PC-9 (cell line): ENCODE data around the gene PIP5K1B. TPM values are rescaled to one million over a fixed set of nuclear protein-coding genes. Genes with fewer than 3 reads are reported as not detected.

ENCODE experiments used
- BruUV-seq: library from RNA; stranded (reverse); fragments of 400-500 nt; replicated peaks from 2 replicates; lab custom pipeline; 2021; lab: Mats Ljungman, UMichigan
- CTCF ChIA-PET: fragments of 300-600 bp; sonication (Branson Sonifier 250); formaldehyde crosslinking; loops from one replicate; lab custom pipeline; 2022; ENCODE audit warnings: antibody characterized with exemption; lab: Charles Lee
- POLR2A ChIA-PET: fragments of 300-600 bp; sonication (Branson Sonifier 250); formaldehyde crosslinking; loops from one replicate; lab custom pipeline; 2022; ENCODE audit warnings: antibody characterized with exemption; ENCODE audit not compliant: unreplicated experiment; lab: Charles Lee
- DNase-seq, 2 experiments: peaks; one replicate each; pipeline versions ENCODE4 v3.0.0 to v3.0.0-alpha.2; 2015 to 2022; ENCODE audit warnings: mixed read lengths in 1 of 2
- H2AFZ ChIP-seq: fragments of 200-600 bp; sonication (generic); 2 replicates; pipeline ENCODE4 v1.8.1; 2017; ENCODE audit warnings: antibody characterized with exemption
- H3F3A ChIP-seq: fragments of 200-600 bp; sonication (generic); 2 replicates; pipeline ENCODE4 v1.8.1; 2017; ENCODE audit warnings: antibody characterized with exemption, mild to moderate bottlenecking, low read depth; ENCODE audit not compliant: insufficient read depth
- H3K27ac ChIP-seq: fragments of 200-600 bp; sonication (generic); 2 replicates; pipeline ENCODE4 v1.6.1; 2016; ENCODE audit warnings: mixed run types
- H3K27me3 ChIP-seq: fragments of 200-600 bp; sonication (generic); 2 replicates; pipeline ENCODE4 v1.6.1; 2016; ENCODE audit warnings: low read depth, mixed run types; ENCODE audit not compliant: insufficient read depth
- H3K36me3 ChIP-seq: fragments of 200-600 bp; sonication (generic); 2 replicates; pipeline ENCODE4 v1.6.1; 2016; ENCODE audit warnings: low read depth, mixed run types
- H3K4me1 ChIP-seq: fragments of 200-600 bp; sonication (generic); replicated peaks from 2 replicates; pipeline ENCODE4 v1.6.1; 2016; ENCODE audit warnings: mixed run types; ENCODE audit not compliant: insufficient read depth
- H3K4me2 ChIP-seq: fragments of 200-600 bp; sonication (generic); 2 replicates; pipeline ENCODE4 v1.6.1; 2017; ENCODE audit warnings: mixed run types
- H3K4me3 ChIP-seq: fragments of 200-600 bp; sonication (generic); 2 replicates; pipeline ENCODE4 v1.6.1; 2016; ENCODE audit warnings: mixed run types
- H3K79me2 ChIP-seq: fragments of 200-600 bp; sonication (generic); 2 replicates; pipeline ENCODE4 v1.6.1; 2017; ENCODE audit warnings: low read depth, mixed run types
- H3K9me2 ChIP-seq: fragments of 200-600 bp; sonication (generic); 2 replicates; pipeline ENCODE4 v1.8.1; 2017; ENCODE audit warnings: mild to moderate bottlenecking; ENCODE audit not compliant: insufficient read depth
- H3K9me3 ChIP-seq: fragments of 200-600 bp; sonication (generic); 2 replicates; pipeline ENCODE4 v1.8.1; 2016; ENCODE audit warnings: low read depth; ENCODE audit not compliant: insufficient read depth
- H4K20me1 ChIP-seq: fragments of 200-600 bp; sonication (generic); 2 replicates; pipeline ENCODE4 v1.8.1; 2017; ENCODE audit not compliant: insufficient read depth
- EZH2 ChIP-seq: fragments of 200-600 bp; sonication (generic); IDR thresholded peaks from 2 replicates; pipeline ENCODE4 v1.8.0; 2017; ENCODE audit warnings: antibody characterized with exemption, low read depth
- intact Hi-C: fragments of 100-400 bp; cut with micrococcal nuclease; formaldehyde crosslinking; loops from one replicate; pipeline ENCODE4 v1.10.0; 2022; ENCODE audit not compliant: unreplicated experiment
- total RNA-seq: library from RNA; stranded (reverse); gene quantifications from 2 replicates; pipeline ENCODE4 v1.2.3, GENCODE V29; 2021
- TF ChIP-seq, protein P1 (sequence below): fragments of 200-600 bp; sonication (generic); conservative IDR thresholded peaks from 2 replicates; pipeline ENCODE4 v1.6.1; 2017; ENCODE audit warnings: mixed run types, antibody characterized with exemption, mild to moderate bottlenecking, moderate library complexity

The PIP5K1B gene
- total RNA-seq, 1 experiment from 2014 or later = not detected

GRCh38 chr9:69040646-69041045, 335.6 kb downstream of the PIP5K1B start:
- no peak for DNase-seq

GRCh38 chr9:69044240-69045219, 339.5 kb downstream of the PIP5K1B start:
- Histone ChIP-seq H3K27me3 (no peaks in the 10 kb centered on the region), H4K20me1 (no peaks in the 10 kb centered on the region; the same call in 1 of the 2 replicates), H3K36me3 (no peaks in the 10 kb centered on the region), H3F3A (peaks cover 5% of the 10 kb centered on the region; the same call in 1 of the 2 replicates), H3K79me2 (peaks cover 7% of the 10 kb centered on the region; the same call in 1 of the 2 replicates), H3K4me2 (no peak overlapping the region), H3K4me3 (no peak overlapping the region), H3K9me3 (no peaks in the 10 kb centered on the region), H3K9me2 (no peaks in the 10 kb centered on the region), H3K27ac (no peak overlapping the region), H2AFZ (no peak overlapping the region), H3K4me1 (0 out of 2 replicates have a peak, but pooled peaks cover 6% of the 10 kb centered on the region)
- ChIA-PET POLR2A (no interaction called here), CTCF (no interaction called here)
- TF ChIP-seq, protein P1, sequence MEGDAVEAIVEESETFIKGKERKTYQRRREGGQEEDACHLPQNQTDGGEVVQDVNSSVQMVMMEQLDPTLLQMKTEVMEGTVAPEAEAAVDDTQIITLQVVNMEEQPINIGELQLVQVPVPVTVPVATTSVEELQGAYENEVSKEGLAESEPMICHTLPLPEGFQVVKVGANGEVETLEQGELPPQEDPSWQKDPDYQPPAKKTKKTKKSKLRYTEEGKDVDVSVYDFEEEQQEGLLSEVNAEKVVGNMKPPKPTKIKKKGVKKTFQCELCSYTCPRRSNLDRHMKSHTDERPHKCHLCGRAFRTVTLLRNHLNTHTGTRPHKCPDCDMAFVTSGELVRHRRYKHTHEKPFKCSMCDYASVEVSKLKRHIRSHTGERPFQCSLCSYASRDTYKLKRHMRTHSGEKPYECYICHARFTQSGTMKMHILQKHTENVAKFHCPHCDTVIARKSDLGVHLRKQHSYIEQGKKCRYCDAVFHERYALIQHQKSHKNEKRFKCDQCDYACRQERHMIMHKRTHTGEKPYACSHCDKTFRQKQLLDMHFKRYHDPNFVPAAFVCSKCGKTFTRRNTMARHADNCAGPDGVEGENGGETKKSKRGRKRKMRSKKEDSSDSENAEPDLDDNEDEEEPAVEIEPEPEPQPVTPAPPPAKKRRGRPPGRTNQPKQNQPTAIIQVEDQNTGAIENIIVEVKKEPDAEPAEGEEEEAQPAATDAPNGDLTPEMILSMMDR = no peak
- TF ChIP-seq EZH2 = no peak
- peak; percentile 46 to 47 for DNase-seq
- intact Hi-C loops = no loop called here
- no TSS peak for BruUV-seq

More at GRCh38 chr9:69040646-69041045, 335.6 kb downstream of the PIP5K1B start:
- ChIA-PET POLR2A (no interaction called here), CTCF (no interaction called here)
- H3K36me3 ChIP-seq = no peaks in the 10 kb centered on the region
- H4K20me1 ChIP-seq = no peaks in the 10 kb centered on the region
- H2AFZ ChIP-seq = no peak overlapping the region
- peaks cover 5% of the 10 kb centered on the region; the same call in 1 of the 2 replicates for H3F3A ChIP-seq
- intact Hi-C loops = no loop called here
- H3K4me2 ChIP-seq = no peak overlapping the region
- no peak overlapping the region for H3K27ac ChIP-seq
- H3K4me3 ChIP-seq = no peak overlapping the region
- TF ChIP-seq, protein P1 = no peak
- TF ChIP-seq EZH2 = no peak
- H3K4me1 ChIP-seq = 0 out of 2 replicates have a peak, but pooled peaks cover 11% of the 10 kb centered on the region
- BruUV-seq = no TSS peak
- H3K9me3 ChIP-seq = no peaks in the 10 kb centered on the region
- H3K79me2 ChIP-seq = peaks cover 33% of the 10 kb centered on the region
- H3K9me2 ChIP-seq = no peaks in the 10 kb centered on the region
- no peaks in the 10 kb centered on the region for H3K27me3 ChIP-seq

DNA sequence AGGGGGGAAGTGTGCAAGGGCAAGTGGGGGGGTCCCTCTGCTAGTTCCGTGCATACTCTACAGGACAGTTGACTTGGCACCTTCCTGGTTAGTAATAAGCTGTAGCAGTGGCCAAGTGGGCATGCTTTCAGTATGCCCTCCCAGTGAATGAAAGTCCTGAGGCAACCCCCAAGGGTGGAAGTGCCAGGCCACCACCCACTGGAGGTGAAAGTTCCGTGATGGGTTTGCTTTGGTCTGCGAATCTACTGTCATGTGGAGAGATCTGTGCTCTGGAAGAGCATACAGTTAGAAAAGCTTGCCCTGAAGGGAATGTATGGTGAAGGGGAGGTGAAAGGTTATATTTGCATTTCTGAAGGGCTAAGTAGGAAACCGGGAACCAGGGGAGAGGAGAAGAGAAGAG, 340.8 kb downstream of the PIP5K1B start:
- Histone ChIP-seq H3K79me2 (peaks cover 4% of the 10 kb centered on the region; the same call in 1 of the 2 replicates), H2AFZ (no peak overlapping the region), H3K27me3 (no peaks in the 10 kb centered on the region), H3K4me3 (no peak overlapping the region), H3K4me1 (0 out of 2 replicates have a peak, but pooled peaks cover 6% of the 10 kb centered on the region), H4K20me1 (no peaks in the 10 kb centered on the region; the same call in 1 of the 2 replicates), H3K36me3 (no peaks in the 10 kb centered on the region), H3F3A (peaks cover 5% of the 10 kb centered on the region; the same call in 1 of the 2 replicates), H3K27ac (no peak overlapping the region), H3K4me2 (no peak overlapping the region), H3K9me3 (no peaks in the 10 kb centered on the region), H3K9me2 (no peaks in the 10 kb centered on the region)
- ChIA-PET POLR2A (no interaction called here), CTCF (interaction anchor here (0.6 to 0.7 kb wide), 2 partner anchors 10 to 886 kb away, joined by 4 to 6 read pairs; no protein-coding TSS in a partner anchor)
- BruUV-seq = no TSS peak
- no peak for TF ChIP-seq EZH2
- TF ChIP-seq, protein P1 = no peak
- DNase-seq = no peak
- intact Hi-C loops = no loop called here
